Measurements from ENCODE around the gene SH3RF3.

- TF ChIP-seq CTCF (IDR thresholded peaks at IDR 0.05): no peak
- TF ChIP-seq POLR2A (IDR thresholded peaks at IDR 0.05): no peak
These were observed 325.9 kb downstream of the SH3RF3 start for GRCh38 chr2:109454765-109455394.
